Measurements from ENCODE around the gene PTPRK. TPM values are rescaled to one million over a fixed set of nuclear protein-coding genes. Genes with fewer than 3 reads are reported as not detected.

The PTPRK gene
- total RNA-seq, 2 donors from 2014 or later = 60.6 to 121 TPM

DNA sequence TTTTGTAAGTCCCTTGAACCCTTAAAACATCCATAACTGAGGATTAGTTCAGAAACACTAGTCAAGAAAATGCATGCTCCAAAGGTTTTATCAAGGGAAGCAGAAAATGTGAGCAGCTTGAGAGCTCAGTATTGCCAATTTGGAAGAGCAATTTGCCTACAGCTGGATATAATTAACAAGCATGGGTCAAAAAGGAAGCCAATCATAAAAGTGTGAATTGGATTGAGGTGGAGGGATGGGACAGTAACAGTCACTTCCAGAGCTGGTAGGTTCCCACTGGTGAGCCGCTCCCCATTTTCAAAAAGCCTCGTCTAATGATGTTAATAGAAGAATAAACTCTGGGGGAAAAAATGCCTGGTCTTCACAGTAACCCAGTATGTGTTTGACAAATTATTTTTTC is 5.0 kb upstream of the PTPRK start:
- WGBS, 2 donors = 92 to 94% methylated on average over 2 of the region's 2 CpGs
- Histone ChIP-seq H3K36me3 (replicated peaks in 1 of 2; ENCODE audit: insufficient read depth in 1 of 2, low read depth in 2 of 2) (no peaks in the 10 kb centered on the region), H3K27ac (no peak overlapping the region), H3K27me3 (no peaks in the 10 kb centered on the region), H3K4me3 (no peak overlapping the region), H3K9me3 (no peaks in the 10 kb centered on the region), H3K4me1 (peaks cover 13% of the 10 kb centered on the region)
- intact Hi-C loops (cut with DNase I) = no loop called here
- TF ChIP-seq, protein P1, sequence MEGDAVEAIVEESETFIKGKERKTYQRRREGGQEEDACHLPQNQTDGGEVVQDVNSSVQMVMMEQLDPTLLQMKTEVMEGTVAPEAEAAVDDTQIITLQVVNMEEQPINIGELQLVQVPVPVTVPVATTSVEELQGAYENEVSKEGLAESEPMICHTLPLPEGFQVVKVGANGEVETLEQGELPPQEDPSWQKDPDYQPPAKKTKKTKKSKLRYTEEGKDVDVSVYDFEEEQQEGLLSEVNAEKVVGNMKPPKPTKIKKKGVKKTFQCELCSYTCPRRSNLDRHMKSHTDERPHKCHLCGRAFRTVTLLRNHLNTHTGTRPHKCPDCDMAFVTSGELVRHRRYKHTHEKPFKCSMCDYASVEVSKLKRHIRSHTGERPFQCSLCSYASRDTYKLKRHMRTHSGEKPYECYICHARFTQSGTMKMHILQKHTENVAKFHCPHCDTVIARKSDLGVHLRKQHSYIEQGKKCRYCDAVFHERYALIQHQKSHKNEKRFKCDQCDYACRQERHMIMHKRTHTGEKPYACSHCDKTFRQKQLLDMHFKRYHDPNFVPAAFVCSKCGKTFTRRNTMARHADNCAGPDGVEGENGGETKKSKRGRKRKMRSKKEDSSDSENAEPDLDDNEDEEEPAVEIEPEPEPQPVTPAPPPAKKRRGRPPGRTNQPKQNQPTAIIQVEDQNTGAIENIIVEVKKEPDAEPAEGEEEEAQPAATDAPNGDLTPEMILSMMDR (IDR thresholded peaks at IDR 0.05) = no peak
- TF ChIP-seq POLR2A (IDR thresholded peaks at IDR 0.05) = no peak
- DNase-seq (no peak), ATAC-seq (no peak)

DNA sequence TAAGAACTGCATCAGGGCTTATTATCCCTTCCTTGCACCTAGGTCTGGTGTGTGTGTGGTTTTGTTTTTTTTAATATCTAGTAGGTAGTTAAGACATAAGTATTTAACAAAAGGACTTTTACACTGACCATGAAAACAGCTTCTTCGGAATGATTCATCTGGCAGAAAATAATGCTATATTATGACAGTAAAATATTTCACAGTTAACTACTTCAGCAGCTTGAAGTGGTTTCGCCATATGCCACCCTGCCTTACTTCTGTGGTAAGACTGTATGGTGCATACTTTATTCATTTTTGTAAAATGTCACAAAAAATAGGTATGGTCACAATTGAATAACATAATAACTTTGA is 858 bp upstream of the PTPRK start:
- peaks cover 35% of the 10 kb centered on the region for H3K4me1 ChIP-seq
- H3K27ac ChIP-seq = peak overlapping the region; percentile 96 to 99 (median 98)
- no peaks in the 10 kb centered on the region for H3K36me3 ChIP-seq (replicated peaks in 1 of 2; ENCODE audit: insufficient read depth in 1 of 2, low read depth in 2 of 2)
- intact Hi-C loops (cut with DNase I) = no loop called here
- DNase-seq (no peak), ATAC-seq (no peak)
- H3K27me3 ChIP-seq = no peaks in the 10 kb centered on the region
- H3K9me3 ChIP-seq = no peaks in the 10 kb centered on the region
- H3K4me3 ChIP-seq = peak overlapping the region; percentile 37 to 63
- TF ChIP-seq, protein P1 (IDR thresholded peaks at IDR 0.05) = no peak
- TF ChIP-seq POLR2A (IDR thresholded peaks at IDR 0.05) = no peak
- 22 to 33% methylated on average over 2 of the region's 2 CpGs for WGBS, 2 donors

DNA sequence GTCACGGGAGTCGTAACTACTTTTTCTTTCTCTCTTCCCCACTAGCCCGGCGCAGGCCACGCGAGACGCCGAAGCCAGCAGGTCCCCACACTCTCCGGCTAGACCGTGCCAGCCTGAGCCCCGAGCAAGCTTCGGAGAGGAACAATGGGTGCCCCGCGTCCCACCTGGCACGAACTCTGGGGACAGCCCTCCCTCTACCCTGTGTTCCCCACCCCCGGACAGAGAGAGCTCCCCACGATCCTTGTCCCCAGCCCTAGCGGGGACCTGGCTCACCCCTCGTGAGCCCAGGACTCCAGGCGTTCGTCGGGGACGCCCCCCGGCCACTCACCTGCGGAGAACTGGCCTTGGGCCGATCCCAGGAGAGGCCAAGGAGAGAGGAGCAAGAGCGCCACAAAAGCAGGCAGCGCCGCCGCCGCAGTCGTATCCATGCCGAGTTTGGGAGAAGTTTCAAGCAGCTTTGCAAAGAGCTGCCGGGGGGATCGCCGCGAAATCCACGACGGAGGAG is 416 bp downstream of the PTPRK start:
- peak; percentile 58 to 72 (median 68) for DNase-seq
- ATAC-seq = peak; percentile 53
- peak overlapping the region; percentile 96 to 99 (median 98) for H3K27ac ChIP-seq
- H3K27me3 ChIP-seq = no peaks in the 10 kb centered on the region
- peaks cover 48% of the 10 kb centered on the region for H3K4me1 ChIP-seq
- H3K36me3 ChIP-seq (replicated peaks in 1 of 2; ENCODE audit: insufficient read depth in 1 of 2, low read depth in 2 of 2) = no peaks in the 10 kb centered on the region
- intact Hi-C loops (cut with DNase I) = no loop called here
- 0 to 1% methylated on average over 10 to 39 of the region's 39 CpGs for WGBS, 2 donors
- TF ChIP-seq, protein P1 (IDR thresholded peaks at IDR 0.05) = no peak
- TF ChIP-seq POLR2A (IDR thresholded peaks at IDR 0.05) = no peak
- H3K9me3 ChIP-seq = no peaks in the 10 kb centered on the region
- H3K4me3 ChIP-seq = peak overlapping the region; percentile 74 to 76

DNA sequence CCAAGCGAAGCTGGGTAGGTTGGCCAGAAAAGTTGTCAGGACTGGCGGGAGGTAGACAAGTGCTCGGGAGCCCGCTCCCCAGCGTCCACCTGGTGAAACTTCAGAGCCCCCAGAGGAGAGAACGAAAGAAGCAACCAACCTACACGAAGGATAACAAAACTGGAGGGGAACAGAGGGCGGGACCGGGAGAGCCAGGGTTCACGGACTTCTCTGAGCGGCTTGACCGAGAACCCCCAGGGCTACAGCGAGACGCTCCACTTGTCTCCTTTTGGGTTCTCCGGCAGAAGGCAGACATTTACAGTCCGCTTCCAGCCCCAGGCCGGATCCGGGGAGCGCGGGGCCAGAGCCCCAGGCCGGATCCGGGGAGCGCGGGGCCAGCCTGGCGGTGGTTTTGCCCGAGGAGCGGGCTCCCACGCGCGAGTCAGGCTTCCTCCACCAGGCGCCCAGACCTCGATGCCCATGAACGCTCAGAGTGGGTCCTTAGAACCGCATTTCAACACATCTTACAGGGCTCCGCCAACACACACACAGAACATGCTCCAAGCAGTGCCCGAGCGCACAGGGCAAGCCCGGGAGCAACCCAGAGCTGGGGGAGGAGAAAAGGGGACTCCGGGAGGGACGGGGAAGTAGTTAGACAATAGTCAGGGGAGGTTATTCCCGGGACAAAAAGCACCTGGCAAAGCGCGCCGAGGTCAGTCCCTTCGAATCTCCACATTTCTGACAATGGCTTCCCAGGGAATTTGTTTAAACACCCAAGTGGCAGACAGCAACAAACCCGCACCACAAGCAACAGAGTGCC is 1.1 kb downstream of the PTPRK start:
- peak; percentile 47 for ATAC-seq
- Histone ChIP-seq H3K27ac (peak overlapping the region; percentile 96 to 99 (median 98)), H3K4me1 (peaks cover 48% of the 10 kb centered on the region), H3K9me3 (no peaks in the 10 kb centered on the region), H3K4me3 (peak overlapping the region; percentile 74 to 76), H3K27me3 (no peaks in the 10 kb centered on the region), H3K36me3 (replicated peaks in 1 of 2; ENCODE audit: insufficient read depth in 1 of 2, low read depth in 2 of 2) (no peaks in the 10 kb centered on the region)
- WGBS, 2 donors = 1% methylated on average over 28 to 46 of the region's 46 CpGs
- TF ChIP-seq, protein P1 (IDR thresholded peaks at IDR 0.05) = peak in 4 of 7 experiments; percentile 30 to 43 (median 38)
- TF ChIP-seq POLR2A (IDR thresholded peaks at IDR 0.05) = peak in 1 of 3 donors; percentile 15
- intact Hi-C loops (cut with DNase I) = no loop called here
- peak; percentile 65 to 74 (median 71) for DNase-seq
